GM19372 (cell line): ENCODE data around the gene KLHL34.
A peak's percentile ranks its signal among the peaks of the same experiment; 100 is the strongest.

ENCODE experiments used
- ATAC-seq: cut with Tn5 transposase; IDR thresholded peaks from one replicate; pipeline ENCODE4 v1.9.1; 2021; ENCODE audit warnings: mild to moderate bottlenecking, low read depth, moderate library complexity; ENCODE audit not compliant: unreplicated experiment

The KLHL34 gene

DNA sequence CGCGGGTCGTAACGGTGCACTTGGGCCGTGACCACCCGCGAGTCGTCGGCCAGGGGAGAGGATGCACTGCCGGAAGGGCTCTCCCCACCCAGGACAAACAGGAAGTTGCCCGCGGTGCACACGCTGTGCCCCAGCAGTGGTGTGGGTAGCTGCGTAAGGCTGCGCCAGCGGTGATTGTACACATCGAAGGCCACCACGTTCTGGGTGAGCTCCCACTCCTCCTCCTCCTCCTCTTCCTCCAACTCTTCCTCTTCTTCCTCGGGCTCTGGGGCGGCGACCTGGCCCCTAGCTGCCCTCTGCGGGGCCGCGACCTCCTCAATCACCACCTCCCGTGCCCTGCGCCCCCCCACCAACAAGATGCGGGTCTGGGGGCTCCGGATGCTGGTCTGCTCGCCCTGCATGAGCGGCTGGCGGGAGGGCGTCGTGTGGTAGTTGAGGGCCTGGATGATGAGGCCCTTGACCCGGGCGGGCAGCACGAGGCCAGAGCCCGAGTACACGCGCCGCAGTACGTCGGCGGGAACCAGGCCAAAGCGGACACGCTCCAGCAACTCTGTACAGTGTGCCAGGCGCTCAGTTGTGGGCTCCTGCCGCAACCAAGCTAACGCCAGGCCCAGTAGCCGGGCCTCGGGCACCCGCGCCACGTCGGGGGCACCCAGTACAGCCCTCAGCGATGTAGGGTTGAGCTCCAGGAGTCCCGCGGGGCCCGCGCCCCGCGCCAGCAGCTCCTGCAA lies 1.4 kb downstream of the KLHL34 start:
- peak; percentile 32 for ATAC-seq

DNA sequence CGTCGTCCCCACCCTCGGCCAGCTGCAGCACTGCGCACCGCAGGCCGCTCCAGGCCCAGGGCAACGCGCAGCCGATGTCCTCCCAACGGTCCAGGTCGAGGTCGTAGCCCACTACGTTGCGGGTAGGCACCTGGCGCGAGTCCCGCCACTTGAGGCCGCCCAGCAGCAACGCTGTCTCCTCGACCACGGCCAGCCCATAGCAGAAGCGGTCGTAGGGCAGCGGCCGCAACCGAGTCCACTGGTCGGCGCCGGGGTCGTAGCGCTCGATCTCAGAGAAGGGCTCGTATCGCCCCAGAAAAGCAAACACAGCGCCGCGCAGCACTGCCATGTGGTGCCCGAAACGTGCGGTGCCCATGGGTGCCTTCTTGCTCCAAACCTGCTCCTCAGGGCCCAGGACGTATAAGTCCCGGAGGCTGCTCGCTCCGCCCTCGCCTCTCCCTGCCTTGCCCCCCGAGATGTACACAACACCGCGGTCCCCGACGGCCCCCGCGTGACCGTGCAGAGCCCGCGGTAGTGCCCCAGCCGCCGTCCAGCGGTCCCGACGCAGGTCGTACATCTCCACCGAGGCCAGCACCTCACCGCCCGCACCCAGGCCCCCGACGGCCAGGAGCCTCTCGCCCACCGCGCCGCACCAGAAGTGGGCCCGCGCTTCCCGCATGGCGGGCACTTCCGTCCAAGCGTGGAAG lies 2.1 kb downstream of the KLHL34 start:
- peak; percentile 30 for ATAC-seq

DNA sequence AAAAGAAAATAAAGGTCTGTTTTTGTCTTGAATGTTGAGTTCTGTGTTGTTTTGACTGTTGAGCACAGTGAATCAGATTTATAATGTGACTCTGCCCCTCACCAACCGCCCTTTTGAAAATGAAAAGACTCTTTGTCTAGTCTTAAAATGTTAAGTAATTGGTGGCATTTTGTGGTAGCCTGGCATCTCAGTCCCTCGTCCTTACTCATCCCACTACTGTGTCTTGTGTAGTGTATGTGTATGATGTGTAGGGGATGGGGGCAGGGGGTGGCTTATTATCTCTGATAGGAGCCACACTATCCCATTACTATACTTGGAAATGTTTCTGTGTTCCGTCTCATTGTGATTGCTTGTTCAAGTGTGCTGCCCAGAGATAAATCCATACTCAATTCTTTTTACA lies 12.2 kb downstream of the KLHL34 start:
- no peak for ATAC-seq

DNA sequence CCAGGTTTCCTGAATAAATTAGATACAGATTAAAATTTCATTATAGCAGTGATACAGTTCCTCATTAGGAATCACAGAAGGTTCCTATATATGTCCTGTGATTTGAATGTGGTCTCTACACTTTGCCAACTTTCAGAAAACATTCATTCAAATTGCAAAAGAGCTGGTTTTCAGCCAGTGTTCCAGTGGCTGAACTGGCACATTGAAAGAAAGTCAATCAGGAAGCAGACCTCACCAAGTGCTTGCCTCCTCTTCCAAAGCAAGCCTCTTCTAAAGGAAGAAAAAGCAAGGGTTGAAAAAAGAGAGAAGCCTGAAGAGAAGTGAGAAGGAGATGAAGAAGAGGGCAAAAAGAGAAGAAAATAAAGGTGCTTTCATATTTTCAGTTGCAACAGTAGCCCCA lies 12.7 kb downstream of the KLHL34 start:
- ATAC-seq, result no peak

DNA sequence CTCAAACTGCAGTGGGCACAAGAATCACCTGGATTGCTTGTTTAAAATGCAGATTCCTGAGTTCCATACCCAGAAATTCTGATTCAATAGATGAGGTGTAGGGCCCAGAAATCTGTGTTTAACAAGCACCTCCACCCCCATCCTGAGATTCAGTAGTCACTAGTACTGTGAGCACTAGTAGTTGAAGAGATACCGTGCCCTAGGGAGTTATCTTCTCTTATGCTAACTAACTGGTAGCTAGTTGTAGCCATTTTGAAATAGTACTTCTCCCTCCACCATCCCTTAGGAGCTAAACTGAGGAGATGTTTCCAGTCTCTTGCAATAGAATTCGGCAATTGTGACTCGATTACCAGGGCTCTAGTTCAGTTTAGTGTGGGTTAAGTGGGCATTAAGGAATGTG lies 18.4 kb downstream of the KLHL34 start:
- no peak for ATAC-seq

DNA sequence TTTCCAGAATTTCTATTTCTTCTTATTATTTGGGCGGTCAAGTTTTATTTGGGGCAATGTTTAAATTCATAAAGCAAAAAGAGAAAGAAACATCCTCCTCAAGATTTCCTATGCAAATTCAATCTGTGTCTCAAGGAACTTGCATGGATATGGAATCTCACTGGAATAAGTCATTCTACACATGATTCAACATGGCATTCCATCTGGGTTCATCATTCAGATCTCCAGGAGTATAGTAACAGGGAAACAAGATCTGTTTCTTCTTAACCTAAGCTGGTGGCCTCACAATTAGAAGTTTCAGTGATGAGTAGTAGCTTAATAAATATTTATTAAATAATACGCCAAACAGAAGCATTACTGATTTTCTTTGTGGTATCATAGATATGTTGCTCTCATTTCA lies 19.8 kb downstream of the KLHL34 start:
- no peak for ATAC-seq

DNA sequence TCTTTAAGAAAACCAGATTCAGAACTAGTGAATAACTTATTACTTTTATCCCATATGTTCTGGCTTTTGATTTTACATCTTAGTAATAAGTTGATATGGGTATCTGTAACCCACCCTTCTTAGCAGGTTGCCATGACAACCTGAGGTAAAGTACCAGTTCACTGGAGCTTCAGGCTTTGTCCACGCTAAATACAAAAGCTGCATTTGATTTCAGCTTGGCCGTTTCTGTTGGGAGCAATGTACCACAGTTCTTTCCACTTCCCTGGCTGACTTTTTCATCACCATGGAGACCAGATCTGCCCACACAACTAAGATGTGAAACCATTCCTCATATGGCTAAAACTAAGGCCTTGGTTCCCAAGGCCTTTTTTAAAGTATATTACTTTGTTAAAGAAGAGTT lies 26.1 kb downstream of the KLHL34 start:
- ATAC-seq, result no peak

DNA sequence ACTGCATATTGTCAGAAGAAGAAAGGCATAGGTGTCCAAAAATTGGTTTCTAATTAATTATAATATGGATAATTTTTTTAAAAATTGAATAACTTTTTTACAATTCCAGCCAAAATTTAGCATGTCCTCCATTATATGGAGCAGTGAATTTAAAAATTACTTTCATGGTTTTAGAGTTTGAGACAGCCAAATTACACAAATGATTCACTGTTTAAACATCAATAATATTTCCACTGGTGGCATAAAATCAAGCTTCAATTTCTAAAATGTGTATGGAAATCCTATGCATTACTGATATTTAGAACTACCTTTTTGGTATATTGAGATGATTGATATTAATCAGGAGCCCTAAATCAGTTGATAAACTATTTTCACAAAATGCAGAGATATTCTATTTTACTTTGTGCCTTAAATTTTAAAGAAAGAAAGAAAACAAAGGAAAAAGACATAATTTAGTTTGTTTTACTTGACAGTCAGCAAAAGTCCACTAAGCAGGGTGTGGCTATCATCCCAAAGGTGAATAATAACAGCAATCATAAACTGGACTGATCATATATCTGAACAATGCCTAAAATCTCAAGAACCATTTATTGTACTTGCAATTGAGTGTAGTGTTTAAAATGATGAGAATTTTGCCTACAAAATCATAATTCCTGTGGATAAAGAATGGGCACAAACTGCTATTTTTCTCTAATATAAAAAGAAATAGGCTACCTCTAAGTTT lies 34.2 kb downstream of the KLHL34 start:
- ATAC-seq, result no peak

DNA sequence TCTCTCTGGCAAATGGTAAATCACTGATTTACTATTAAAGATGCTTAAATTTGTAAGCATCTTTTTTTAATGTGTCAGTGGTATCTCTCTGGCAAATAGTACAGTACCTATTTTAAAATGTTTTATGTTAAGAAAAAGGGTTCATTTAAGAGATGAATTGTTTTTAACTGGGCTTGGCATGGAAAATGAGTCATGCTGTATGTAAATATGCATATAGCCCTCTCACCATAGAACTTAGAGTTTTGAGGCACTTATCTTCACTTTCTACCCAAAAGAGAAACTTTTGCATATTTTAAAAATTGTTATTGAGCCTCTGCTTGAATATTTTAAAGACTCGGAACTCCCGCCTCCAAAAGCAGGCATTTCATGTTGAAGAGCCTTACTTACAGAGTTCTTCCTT lies 37.9 kb downstream of the KLHL34 start:
- ATAC-seq, result no peak

DNA sequence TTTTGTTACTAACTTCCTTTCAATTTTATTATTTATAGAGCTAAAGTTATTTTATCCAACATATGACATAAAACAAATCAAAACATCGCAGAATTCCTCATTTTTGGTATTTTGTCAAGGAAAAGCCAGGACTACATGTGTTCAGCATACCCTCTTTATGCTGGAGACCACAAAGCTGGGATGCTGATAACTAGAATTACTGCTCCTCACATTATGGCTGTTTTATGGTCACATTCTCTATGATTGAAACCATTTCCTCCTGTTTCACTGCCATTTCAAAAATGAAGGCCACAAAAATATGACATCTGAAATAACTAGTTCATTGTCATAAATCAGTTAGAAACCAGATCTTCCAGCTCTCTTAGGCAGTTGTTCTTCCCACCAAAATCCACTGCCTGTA lies 41.7 kb downstream of the KLHL34 start:
- ATAC-seq, result no peak

DNA sequence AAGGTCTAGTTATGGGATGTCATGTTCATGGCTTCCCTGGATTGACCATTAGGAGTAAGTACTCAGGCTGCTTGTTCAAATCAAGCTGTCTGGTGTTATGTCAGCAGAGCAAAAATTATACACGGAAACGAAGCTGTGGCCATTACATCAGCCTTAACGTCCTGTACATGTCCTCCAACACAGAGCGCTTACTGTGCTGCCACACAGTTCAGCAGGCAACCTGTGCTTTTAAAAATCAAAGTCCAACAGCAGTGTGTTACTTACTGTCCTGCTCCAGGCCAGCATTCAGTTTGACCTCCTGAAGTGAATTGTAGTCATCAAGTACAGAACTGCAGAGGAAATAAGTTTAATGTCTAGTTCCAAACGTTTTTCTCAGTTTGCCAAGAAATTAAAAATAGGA lies 46.0 kb downstream of the KLHL34 start:
- no peak for ATAC-seq

DNA sequence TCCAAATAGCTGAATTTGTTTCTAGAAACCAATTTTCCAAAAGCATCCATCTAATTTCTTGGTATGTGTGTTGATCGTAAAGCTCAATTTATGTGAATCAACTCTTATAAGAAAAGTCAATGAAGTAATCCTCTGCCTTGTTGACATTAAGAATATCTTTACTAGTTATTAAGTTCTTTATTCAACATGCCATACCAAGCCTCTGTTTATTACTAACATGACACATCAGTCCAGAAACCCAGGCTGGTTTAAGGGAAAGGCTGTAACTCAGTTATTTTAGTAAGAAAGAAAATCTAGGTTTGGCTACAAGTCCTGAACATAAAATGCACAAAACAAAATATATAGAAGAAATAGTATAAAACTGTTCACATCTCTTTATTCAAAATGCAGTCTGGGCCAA lies 48.0 kb downstream of the KLHL34 start:
- no peak for ATAC-seq

DNA sequence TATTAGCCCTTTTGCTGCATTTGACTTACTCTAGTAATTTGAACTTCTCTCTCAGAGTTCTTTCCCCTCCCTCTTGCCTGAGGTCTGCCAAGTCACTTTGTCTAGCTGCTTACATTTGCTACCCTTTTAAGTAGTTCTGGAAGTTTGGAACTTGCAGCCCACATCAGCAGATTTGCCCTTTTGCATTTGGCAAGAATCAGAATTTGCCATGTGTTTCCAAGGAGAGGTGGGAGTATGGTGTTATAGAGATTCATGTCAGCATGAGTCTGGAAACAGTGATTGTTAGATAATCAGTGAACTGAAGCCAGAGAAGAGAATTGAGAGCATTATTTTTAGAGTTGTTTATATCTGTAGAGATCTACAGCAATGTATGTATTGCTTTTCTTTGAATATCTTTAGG lies 52.1 kb downstream of the KLHL34 start:
- no peak for ATAC-seq
